Activated CD8-positive, alpha-beta T cell treated with anti-CD3 and anti-CD28 coated beads for 36 hours (primary cell): ENCODE results near the gene YJU2. TPM values are rescaled to one million over a fixed set of nuclear protein-coding genes. Genes with fewer than 3 reads are reported as not detected.

Source experiments
- ATAC-seq: fragments of 200-7000 bp; cut with Tn5 transposase; one replicate; pipeline ENCODE4 v1.10.0; 2021; ENCODE audit warnings: mild to moderate bottlenecking, moderate library complexity
- CTCF ChIA-PET: fragments of 350-600 bp; sonication (Branson Sonifier 250); formaldehyde crosslinking; loops from one replicate; lab custom pipeline; 2021; ENCODE audit warnings: antibody characterized with exemption; lab: Charles Lee
- POLR2A ChIA-PET: fragments of 350-600 bp; sonication (Branson Sonifier 250); formaldehyde crosslinking; loops from one replicate; lab custom pipeline; 2021; ENCODE audit warnings: antibody characterized with exemption; lab: Charles Lee
- DNase-seq: peaks from one replicate; pipeline ENCODE4 v3.0.0-alpha.2; 2020
- H3K27ac Mint-ChIP-seq: one replicate; pipeline ENCODE4 v1.8.0; 2021; ENCODE audit warnings: mild to moderate bottlenecking, mixed read lengths
- H3K27me3 Mint-ChIP-seq: one replicate; pipeline ENCODE4 v1.8.0; 2021; ENCODE audit warnings: mixed read lengths
- H3K36me3 Mint-ChIP-seq: one replicate; pipeline ENCODE4 v1.8.0; 2021; ENCODE audit warnings: low read depth, mixed read lengths
- H3K4me1 Mint-ChIP-seq: one replicate; pipeline ENCODE4 v1.8.0; 2021; ENCODE audit warnings: low read depth, mixed read lengths
- H3K4me3 Mint-ChIP-seq: one replicate; pipeline ENCODE4 v1.8.0; 2021; ENCODE audit warnings: mild to moderate bottlenecking, moderate library complexity, mixed read lengths
- H3K9me3 Mint-ChIP-seq: one replicate; pipeline ENCODE4 v1.8.0; 2021; ENCODE audit warnings: mixed read lengths
- intact Hi-C: fragments of 100-400 bp; cut with micrococcal nuclease; formaldehyde crosslinking; loops from one replicate; pipeline ENCODE4 v1.10.0; 2022
- total RNA-seq, 2 experiments: library from RNA; stranded (reverse); gene quantifications; one replicate each; pipeline ENCODE4 v1.2.3, GENCODE V29; 2021
- TF ChIP-seq, protein P1 (sequence below): fragments of 200-600 bp; IDR thresholded peaks from one replicate; pipeline ENCODE4 v1.8.0; 2022; ENCODE audit warnings: antibody characterized with exemption, mild to moderate bottlenecking

The YJU2 gene
- total RNA-seq, 2 experiments from 2014 or later, result 25.5 to 25.8 TPM

DNA sequence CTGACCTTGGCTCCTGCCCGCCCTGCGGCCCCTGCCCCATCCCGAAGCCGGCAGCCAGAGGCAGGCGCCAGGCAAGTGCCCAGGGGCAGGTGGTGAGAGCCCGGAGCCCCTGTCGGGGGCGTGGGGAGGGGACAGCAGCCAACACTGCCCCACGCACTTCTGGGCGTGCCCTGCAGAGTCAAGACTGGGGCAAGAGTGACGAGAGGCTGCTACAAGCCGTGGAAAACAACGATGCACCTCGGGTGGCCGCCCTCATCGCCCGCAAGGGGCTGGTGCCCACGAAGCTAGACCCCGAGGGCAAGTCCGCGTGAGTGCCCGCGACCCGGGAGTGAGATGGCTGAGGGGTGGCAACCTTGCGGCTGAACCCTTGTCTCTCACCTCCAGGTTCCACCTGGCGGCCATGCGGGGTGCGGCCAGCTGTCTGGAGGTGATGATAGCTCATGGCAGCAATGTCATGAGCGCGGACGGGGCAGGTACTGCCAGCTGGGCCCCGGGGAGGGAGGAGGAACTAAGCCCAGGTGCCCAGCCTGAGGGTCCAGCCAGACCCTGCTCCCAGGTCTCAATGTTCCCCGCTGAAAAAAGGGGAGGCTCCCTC lies 47.1 kb upstream of the YJU2 start:
- intact Hi-C loops, result no loop called here
- TF ChIP-seq, protein P1, sequence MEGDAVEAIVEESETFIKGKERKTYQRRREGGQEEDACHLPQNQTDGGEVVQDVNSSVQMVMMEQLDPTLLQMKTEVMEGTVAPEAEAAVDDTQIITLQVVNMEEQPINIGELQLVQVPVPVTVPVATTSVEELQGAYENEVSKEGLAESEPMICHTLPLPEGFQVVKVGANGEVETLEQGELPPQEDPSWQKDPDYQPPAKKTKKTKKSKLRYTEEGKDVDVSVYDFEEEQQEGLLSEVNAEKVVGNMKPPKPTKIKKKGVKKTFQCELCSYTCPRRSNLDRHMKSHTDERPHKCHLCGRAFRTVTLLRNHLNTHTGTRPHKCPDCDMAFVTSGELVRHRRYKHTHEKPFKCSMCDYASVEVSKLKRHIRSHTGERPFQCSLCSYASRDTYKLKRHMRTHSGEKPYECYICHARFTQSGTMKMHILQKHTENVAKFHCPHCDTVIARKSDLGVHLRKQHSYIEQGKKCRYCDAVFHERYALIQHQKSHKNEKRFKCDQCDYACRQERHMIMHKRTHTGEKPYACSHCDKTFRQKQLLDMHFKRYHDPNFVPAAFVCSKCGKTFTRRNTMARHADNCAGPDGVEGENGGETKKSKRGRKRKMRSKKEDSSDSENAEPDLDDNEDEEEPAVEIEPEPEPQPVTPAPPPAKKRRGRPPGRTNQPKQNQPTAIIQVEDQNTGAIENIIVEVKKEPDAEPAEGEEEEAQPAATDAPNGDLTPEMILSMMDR, result no peak
- ChIA-PET CTCF (interaction anchor here (0.9 to 1.4 kb wide), 2 partner anchors 16 to 36 kb away, joined by 3 to 4 read pairs; no protein-coding TSS in a partner anchor), POLR2A (interaction anchor here (3.1 kb wide), 1 partner anchor 214 kb away, joined by 12 read pairs; the partner anchor contains the start of gene EEF2)
- Mint-ChIP-seq H3K36me3 (peaks cover 4% of the 10 kb centered on the region), H3K4me3 (no peak overlapping the region), H3K27me3 (peaks cover 36% of the 10 kb centered on the region), H3K27ac (no peak overlapping the region), H3K9me3 (peaks cover 6% of the 10 kb centered on the region), H3K4me1 (peaks cover 12% of the 10 kb centered on the region)
- ATAC-seq (no peak), DNase-seq (no peak)

DNA sequence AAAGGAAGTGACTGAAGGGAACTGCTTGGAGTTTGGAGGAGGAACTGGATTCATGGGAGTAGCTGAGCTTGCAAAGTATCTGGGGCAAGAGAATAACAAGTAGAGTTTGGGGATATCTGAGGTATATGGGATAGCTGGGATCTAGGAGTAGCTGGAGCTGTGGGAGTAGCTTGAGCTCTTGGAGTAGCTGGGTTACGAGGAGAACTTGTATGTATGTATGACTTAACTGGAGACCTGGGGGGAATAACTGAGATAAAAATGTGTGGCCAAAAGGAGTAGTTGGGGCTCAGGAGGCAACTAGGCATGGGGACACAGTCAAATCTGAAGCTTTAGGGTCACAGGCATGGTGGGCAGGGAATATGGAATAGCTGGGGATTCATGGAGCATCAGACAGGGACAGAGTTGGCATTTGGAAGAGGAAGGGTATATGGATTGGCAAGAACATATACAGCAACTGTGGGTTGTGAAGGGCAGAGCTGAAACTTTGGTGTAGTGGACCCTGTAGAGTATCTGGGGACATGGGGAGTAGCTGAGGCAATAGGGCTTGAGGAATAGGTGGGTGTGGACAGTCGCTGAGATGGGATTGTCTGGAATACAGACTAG lies 45.8 kb upstream of the YJU2 start:
- Mint-ChIP-seq H3K27ac (no peak overlapping the region), H3K36me3 (peaks cover 4% of the 10 kb centered on the region), H3K4me1 (peaks cover 12% of the 10 kb centered on the region), H3K4me3 (no peak overlapping the region), H3K9me3 (peaks cover 6% of the 10 kb centered on the region), H3K27me3 (peaks cover 32% of the 10 kb centered on the region)
- TF ChIP-seq, protein P1, result no peak
- intact Hi-C loops, result no loop called here
- ChIA-PET POLR2A (interaction anchor here (1.3 to 3.1 kb wide), 4 partner anchors 11 to 217 kb away, joined by 3 to 12 read pairs (median 4); partner anchors contain the start of gene EEF2), CTCF (interaction anchor here (0.7 to 3.2 kb wide), 7 partner anchors 15 to 216 kb away, joined by 3 to 26 read pairs (median 4); partner anchors contain the start of gene EEF2)
- DNase-seq (no peak), ATAC-seq (no peak)

DNA sequence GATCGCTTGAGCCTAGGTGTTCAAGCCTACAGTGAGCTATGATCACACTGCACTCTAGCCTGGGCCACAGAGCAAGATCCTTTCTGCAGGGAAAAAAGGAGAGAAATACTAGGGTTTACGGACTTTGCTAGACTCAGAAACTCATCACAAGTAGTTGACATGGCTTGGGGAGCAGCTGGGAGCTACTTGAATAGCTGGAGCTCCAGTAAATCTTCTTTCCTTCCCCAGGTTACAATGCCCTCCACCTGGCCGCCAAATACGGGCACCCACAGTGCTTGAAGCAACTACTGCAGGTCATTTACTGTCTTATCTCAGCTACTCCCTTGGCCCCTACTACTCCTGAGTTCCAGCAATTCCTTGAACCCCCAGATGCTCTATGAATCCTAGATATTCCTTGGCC lies 45.1 kb upstream of the YJU2 start:
- ATAC-seq, result no peak
- H3K27ac Mint-ChIP-seq, result no peak overlapping the region
- POLR2A ChIA-PET, result interaction anchor here (1.3 to 3.1 kb wide), 4 partner anchors 10 to 218 kb away, joined by 3 to 12 read pairs (median 4); partner anchors contain the start of gene EEF2
- H3K36me3 Mint-ChIP-seq, result peaks cover 4% of the 10 kb centered on the region
- peaks cover 6% of the 10 kb centered on the region for H3K9me3 Mint-ChIP-seq
- no peak overlapping the region for H3K4me3 Mint-ChIP-seq
- peaks cover 12% of the 10 kb centered on the region for H3K4me1 Mint-ChIP-seq
- CTCF ChIA-PET, result interaction anchor here (0.7 to 3.2 kb wide), 6 partner anchors 10 to 216 kb away, joined by 3 to 26 read pairs (median 4); partner anchors contain the start of gene EEF2
- TF ChIP-seq, protein P1, result no peak
- DNase-seq, result no peak
- intact Hi-C loops, result no loop called here
- peaks cover 26% of the 10 kb centered on the region for H3K27me3 Mint-ChIP-seq

DNA sequence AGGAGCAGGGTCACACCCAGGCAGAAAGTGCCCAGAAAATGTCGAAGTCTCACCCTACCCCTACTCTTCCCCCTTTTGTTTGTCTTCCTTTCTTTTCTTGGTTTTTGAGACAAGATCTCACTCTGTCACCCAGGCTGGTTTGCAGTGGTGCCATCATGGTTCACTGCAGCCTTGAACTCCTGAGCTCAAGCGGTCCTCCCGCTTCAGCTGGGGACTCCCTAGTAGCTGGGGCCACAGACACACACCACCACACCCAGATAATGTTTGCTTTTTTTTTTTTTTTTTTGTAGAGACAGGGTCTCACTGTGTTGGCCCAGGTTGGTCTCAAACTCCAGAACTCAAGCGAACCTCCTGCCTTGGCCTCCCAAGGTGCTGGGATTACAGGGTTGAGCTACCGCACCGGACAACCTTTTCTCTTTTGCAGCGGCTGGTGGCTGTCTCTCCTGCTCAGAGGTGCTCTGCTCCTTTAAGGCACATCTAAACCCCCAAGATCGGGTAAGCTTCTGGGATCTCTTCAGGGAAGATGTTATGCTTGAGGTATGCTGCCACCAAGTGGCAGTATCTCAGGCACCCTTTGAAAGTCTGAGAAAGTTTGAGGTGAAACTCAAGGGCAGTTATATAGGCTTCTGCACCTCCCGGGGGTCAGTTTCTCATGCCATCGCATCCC lies 39.9 kb upstream of the YJU2 start:
- TF ChIP-seq, protein P1, result no peak
- no peak overlapping the region for H3K27ac Mint-ChIP-seq
- H3K4me3 Mint-ChIP-seq, result no peak overlapping the region
- DNase-seq (no peak), ATAC-seq (no peak)
- intact Hi-C loops, result no loop called here
- peaks cover 2% of the 10 kb centered on the region for H3K4me1 Mint-ChIP-seq
- H3K9me3 Mint-ChIP-seq, result no peaks in the 10 kb centered on the region
- ChIA-PET CTCF (interaction anchor here (0.6 to 2.0 kb wide), 7 partner anchors 16 to 219 kb away, joined by 3 to 6 read pairs (median 3); no protein-coding TSS in a partner anchor), POLR2A (no interaction called here)
- no peaks in the 10 kb centered on the region for H3K36me3 Mint-ChIP-seq
- H3K27me3 Mint-ChIP-seq, result no peaks in the 10 kb centered on the region
